WERI-Rb-1 (cell line): ENCODE results near the gene VSX1.

Experiments used
- DNase-seq: peaks from one replicate; pipeline ENCODE4 v3.0.0-alpha.2; 2020
- H3K27ac ChIP-seq: fragments of 250-450 bp; sonication (Bioruptor Pico); 2 replicates; pipeline ENCODE4 v1.5.1; 2020; ENCODE audit warnings: mild to moderate bottlenecking, moderate library complexity
- H3K27me3 ChIP-seq: fragments of 250-450 bp; sonication (Bioruptor Pico); 2 replicates; pipeline ENCODE4 v1.5.1; 2021; ENCODE audit warnings: mild to moderate bottlenecking, low read depth, moderate library complexity; ENCODE audit not compliant: insufficient read depth, severe bottlenecking
- H3K36me3 ChIP-seq: fragments of 250-450 bp; sonication (Bioruptor Pico); 2 replicates; pipeline ENCODE4 v1.5.1; 2020; ENCODE audit warnings: mild to moderate bottlenecking, moderate library complexity
- H3K4me3 ChIP-seq: 2 replicates; pipeline ENCODE4 v1.5.1; 2011; ENCODE audit warnings: low read depth, mild to moderate bottlenecking, control low read depth, low read length
- H3K9me3 ChIP-seq: fragments of 250-450 bp; sonication (Bioruptor Pico); 2 replicates; pipeline ENCODE4 v1.5.1; 2021; ENCODE audit warnings: mild to moderate bottlenecking, moderate library complexity; ENCODE audit not compliant: severe bottlenecking
- TF ChIP-seq, protein P1 (sequence below): IDR thresholded peaks from 2 replicates; pipeline ENCODE4 v1.5.1; 2011; ENCODE audit warnings: low read depth, mild to moderate bottlenecking, control low read depth, inconsistent platforms, low read length

Gene VSX1

DNA sequence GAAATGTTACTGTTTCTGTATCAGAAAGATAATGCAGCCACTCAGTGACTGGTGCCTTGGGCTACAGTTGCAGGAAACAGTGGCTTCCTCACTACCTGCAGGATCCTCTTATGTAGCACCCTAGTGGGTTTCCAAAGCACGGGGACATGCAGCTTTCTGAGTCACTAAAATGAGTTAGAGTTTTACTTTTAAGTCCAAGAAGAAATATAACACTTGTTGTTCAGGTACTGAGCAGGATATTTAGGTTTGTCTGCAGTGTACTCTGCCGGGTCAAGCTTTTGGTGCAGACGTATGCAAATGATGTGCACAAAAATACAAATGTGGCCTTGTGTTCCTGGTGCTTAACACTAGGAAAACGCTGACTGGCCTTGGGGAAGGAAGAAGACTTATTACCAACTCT is 46.0 kb downstream of the VSX1 start:
- Histone ChIP-seq H3K9me3 (no peaks in the 10 kb centered on the region), H3K27me3 (no peaks in the 10 kb centered on the region), H3K27ac (no peak overlapping the region), H3K4me3 (no peak overlapping the region), H3K36me3 (no peaks in the 10 kb centered on the region)
- TF ChIP-seq, protein P1, sequence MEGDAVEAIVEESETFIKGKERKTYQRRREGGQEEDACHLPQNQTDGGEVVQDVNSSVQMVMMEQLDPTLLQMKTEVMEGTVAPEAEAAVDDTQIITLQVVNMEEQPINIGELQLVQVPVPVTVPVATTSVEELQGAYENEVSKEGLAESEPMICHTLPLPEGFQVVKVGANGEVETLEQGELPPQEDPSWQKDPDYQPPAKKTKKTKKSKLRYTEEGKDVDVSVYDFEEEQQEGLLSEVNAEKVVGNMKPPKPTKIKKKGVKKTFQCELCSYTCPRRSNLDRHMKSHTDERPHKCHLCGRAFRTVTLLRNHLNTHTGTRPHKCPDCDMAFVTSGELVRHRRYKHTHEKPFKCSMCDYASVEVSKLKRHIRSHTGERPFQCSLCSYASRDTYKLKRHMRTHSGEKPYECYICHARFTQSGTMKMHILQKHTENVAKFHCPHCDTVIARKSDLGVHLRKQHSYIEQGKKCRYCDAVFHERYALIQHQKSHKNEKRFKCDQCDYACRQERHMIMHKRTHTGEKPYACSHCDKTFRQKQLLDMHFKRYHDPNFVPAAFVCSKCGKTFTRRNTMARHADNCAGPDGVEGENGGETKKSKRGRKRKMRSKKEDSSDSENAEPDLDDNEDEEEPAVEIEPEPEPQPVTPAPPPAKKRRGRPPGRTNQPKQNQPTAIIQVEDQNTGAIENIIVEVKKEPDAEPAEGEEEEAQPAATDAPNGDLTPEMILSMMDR, result no peak
- DNase-seq, result no peak

- no peak overlapping the region for H3K27ac ChIP-seq
- TF ChIP-seq, protein P1, result no peak
- DNase-seq, result no peak
- no peaks in the 10 kb centered on the region for H3K36me3 ChIP-seq
- H3K9me3 ChIP-seq, result no peaks in the 10 kb centered on the region
- no peaks in the 10 kb centered on the region for H3K27me3 ChIP-seq
- no peak overlapping the region for H3K4me3 ChIP-seq
Observed at GRCh38 chr20:25033924-25034300, 48.0 kb downstream of the VSX1 start.

DNA sequence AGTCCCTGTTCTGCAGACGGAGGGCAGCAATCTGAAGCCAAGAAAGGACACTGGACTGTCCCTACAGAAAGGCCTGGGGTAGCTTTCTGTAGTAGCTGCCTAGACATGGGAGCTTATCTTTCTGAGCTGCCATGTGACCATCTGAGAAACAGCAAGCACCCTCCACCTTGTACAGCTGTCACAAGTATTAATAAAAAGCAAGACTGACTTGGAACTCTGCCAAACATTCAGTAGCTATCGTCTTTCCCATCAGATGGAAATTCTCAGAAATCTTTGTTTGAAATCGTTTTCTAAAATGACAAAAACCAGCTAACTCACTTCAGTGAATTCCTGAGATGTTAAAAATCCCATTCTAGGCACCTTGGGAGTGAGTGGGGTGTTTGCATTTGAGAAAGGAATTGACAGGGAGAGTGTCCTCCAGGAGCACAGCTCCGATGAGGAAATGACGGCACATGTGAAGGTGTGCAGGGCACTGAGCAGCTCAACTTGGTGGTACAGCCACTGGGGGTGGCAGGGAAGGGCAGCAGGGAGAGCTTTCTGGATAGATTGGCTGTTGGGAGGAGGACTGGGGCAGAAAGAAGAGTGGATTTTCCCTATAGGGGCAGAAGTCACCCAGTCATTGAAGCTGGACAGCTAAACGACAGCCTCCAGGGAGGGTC is 48.5 kb downstream of the VSX1 start:
- TF ChIP-seq, protein P1, result no peak
- H3K4me3 ChIP-seq, result no peak overlapping the region
- no peaks in the 10 kb centered on the region for H3K36me3 ChIP-seq
- H3K27ac ChIP-seq, result no peak overlapping the region
- H3K27me3 ChIP-seq, result no peaks in the 10 kb centered on the region
- H3K9me3 ChIP-seq, result no peaks in the 10 kb centered on the region
- no peak for DNase-seq

DNA sequence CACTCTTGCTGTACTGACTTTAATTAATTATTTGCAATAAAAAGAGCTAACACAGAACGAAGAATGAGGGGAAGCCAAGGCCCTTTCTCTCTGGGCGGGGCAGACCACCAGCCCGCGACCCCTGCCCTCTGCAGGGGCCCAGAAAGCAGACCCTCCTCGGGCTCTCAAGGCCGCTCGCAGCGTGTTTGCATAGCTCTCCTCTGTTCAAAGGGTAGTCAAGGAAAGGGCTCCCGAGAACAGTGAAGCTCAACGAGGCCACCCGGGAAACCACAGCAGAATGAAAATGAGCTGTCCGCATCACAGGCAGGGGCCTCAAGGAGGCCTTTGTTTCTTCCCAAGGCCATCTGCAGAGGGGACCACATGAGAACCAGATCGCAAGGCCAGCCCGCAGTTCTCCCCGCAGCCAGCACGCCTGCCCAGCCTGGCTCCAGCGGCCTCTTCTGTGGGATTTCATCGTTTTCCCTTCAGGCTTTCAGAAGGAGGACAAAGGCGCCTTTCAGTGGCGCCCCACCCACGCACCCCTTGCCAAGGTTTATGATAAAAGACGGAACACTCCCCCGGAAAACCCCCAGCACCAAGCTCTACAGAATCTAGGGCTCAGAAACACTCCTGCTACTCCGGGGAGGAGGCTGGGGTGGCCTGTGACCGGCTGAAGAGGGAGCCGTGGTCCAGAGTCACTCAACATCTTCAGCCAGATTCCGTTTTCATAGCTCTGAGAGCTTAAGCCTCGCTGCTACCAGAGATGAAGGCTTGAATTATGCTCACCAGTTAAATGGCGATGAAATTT is 49.3 kb downstream of the VSX1 start:
- TF ChIP-seq, protein P1, result no peak
- Histone ChIP-seq H3K9me3 (no peaks in the 10 kb centered on the region), H3K4me3 (no peak overlapping the region), H3K27me3 (no peaks in the 10 kb centered on the region), H3K27ac (no peak overlapping the region), H3K36me3 (no peaks in the 10 kb centered on the region)
- DNase-seq, result no peak

DNA sequence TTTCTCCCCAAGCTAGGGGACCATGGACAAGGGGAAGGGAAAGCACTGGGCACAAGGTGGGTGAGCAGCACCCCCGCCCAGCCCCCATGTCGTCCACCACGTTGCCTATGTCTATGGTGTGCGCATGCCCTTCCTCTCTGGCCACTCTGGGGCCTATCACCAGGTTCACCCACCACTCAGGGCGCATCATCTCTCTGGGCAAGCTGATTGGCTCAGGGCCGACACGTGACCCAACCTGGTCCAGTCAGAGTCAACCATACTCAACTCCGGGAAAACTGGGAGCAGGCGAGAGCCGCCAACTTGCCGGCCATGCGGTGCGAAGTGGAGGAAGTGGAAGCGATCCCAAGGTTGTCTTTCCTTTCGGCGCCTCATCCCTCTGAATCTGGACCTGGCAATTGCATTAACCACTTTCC is 49.9 kb downstream of the VSX1 start:
- Histone ChIP-seq H3K27me3 (no peaks in the 10 kb centered on the region), H3K36me3 (no peaks in the 10 kb centered on the region), H3K9me3 (no peaks in the 10 kb centered on the region), H3K4me3 (no peak overlapping the region), H3K27ac (no peak overlapping the region)
- TF ChIP-seq, protein P1, result no peak
- DNase-seq, result no peak
